HG03135 (cell line): ENCODE measurements around the gene PRMT5.
A peak's percentile ranks its signal among the peaks of the same experiment; 100 is the strongest.

Experiments
- ATAC-seq: cut with Tn5 transposase; IDR thresholded peaks from one replicate; pipeline ENCODE4 v1.9.1; 2021; ENCODE audit warnings: mild to moderate bottlenecking, moderate library complexity; ENCODE audit not compliant: unreplicated experiment

Gene PRMT5

DNA sequence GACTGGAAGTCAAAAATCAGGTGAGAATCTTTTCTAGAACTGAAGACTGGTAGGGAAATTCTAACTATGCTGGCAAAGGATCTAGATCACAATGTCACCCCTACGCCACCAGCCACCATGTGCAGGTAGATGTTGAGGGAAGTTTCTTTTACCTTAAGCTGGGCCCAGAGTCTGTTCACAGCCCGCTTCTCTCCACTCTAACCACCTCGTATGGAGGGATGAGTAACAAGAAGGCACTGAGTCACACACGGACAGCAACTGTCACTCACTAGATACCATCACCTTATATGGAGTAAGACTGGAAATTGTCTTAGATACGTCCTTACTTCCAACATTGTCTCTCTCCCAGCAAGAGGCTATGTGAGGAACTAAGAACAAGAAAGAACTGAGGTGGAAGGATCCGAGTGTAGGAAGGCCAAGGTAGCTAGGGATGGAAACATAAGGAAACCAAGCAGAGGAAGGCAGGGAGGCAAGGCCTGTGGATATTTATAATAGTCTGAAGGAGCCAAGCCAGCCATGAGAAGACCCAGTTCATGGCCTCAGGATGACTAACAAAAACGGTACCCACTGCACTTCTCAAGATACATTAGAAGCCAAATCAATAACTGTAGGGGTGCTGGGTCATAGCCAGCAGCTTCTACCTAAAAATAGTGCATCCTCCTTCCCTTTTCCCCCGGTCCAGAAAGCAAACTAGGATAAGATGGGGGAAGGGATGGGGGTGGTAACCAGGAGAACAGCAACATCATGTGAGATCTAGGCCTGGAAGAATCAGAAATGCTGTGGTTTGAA lies 30.7 kb downstream of the PRMT5 start:
- no peak for ATAC-seq

DNA sequence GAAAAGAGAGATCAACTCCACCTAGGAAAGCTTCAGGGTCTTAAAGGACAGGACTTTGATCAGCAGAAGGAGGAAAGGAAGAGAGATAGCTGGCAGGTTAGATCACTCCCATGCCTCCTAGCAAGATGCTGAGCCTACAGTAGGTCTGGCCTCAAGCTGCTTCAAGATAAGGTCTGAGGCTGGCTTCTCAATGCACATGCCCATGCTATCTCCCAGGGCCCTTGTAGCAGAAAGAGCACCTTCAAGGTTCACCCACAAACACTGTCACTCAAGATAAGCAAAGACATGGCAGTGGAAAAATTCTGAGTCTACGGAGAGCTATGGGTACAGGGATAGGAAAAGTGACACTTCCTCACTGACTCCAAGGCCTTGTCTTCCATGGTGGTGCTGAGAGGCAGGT lies 31.8 kb downstream of the PRMT5 start:
- no peak for ATAC-seq

DNA sequence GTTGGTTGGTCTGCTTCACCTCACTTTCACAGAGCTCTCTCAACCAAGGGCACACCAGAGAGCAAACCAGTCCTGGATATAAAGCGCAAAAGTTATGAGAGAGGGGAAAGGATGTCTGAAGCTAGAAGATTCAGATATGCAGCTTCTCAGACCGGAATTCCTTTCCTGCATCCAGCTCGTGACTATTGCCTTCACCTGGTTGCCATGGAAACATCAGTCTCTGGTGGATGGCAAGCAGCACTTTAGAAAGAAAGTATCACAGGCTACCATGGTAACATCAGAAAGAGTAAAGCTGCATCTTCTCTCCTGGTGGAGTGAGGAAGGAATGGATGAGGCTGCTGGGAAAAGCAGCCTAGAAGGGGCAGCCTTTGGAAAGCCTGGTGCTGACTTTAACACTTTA lies 32.4 kb downstream of the PRMT5 start:
- no peak for ATAC-seq

DNA sequence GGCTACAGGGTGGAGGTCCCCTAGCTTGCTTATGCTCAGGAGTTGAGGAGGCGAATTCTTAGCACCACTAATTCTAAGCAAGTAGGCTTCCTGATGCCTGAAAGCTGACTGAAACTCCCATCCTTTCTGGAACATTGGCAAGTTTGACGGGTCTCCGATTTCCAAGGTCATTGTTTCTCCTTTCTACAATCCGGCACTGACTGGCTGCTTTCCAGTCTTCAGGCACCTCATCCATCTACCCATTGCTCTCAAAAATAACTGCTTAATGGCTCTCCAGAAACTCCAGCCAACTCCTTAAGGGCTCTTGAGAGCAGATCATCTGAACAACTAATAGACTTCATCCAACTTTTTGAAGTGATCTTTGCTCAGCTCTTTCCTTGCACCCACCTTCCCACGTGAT lies 32.8 kb downstream of the PRMT5 start:
- no peak for ATAC-seq

DNA sequence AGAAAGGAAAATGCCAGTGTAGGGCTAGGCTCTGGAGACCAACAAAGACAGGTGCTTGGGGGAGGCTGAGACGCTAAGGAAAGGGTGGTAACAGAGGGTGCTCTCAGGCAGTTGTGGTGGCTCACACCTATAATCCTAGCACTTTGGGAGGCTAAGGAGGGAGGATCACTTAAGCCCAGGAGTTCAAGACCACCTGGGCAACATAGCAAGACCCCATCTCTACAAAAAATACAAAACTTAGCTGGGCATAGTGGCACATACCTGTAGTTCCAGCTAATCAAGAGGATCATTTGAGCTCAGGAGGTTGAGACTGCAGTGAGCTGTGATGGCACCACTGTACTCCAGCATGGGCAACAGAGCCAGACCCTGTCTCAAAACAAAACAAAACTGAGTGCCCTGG lies 33.8 kb downstream of the PRMT5 start:
- no peak for ATAC-seq

DNA sequence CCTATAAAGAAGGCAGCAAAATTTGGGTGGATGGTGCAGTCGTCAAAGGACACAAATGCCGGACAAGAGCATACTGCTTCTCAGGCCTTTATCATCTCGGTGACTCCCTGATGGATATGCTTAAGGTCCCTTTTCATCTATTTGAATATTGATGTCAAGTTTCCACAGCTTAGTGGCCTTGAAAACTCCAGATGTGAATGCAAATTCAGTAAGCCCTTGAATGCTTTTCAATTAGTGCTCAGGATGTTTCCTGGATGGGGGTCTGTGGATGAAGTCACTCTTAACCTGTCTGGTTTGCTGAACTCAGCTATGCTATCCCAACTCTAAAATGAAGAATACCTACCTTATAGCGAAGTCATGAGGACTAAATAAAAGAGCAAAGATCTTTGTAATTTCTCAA lies 35.5 kb downstream of the PRMT5 start:
- ATAC-seq: no peak

DNA sequence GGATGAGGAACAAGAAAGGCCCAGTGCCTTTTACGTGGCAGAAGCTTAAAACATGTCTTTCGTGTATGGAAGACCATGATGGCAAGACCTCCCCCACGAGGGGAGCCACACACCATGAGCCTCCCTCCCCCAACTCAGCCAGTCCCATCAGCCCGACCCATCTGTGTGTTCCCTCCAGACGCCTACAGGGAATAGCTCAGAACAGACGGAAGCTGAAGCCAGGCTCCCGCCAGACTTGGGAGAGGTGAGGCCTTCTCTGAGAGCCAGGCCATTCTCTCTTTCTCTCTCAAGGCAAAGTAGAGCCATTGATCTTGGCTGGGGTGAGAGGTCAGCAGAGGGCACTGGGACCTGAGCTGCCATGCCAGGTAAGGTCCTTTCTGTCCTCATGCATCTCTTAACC lies 36.7 kb downstream of the PRMT5 start:
- ATAC-seq: no peak

DNA sequence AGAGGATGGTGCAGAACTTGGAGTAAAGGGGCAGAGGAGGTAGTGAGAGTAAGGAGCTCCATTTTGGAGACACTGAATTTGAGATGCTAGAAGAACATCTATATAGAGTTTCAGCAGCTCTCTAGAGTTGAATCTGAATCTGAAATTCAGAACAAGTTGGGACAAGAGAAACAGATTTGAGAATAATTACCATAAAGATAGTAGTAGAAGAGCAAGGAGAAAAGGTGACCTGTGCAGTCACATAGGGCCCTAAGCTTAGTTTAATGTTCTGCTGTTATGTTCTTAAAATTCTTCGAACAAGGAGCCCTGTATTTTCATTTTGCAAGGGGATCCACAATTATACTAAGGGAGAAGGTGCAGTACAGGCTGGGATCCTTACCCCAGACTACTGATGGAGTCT lies 38.8 kb downstream of the PRMT5 start:
- no peak for ATAC-seq

DNA sequence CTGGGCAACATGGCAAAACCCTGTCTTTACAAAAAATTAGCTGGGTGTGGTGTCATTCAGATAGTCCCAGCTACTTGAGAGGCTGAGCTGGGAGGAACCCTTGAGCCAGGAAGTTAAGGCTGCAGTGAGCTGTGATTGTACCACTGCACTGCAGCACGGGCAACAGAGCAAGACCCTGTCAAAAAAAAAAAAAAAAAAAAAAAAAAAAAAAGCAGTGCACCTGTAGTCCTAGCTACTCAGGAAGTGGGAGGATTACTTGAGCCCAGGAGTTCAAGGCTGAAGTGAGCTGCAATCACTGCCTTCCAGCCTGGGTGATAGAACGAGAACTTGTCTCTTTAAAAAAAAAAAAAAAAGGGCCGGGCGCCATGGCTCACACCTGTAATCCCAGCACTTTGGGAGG lies 40.5 kb downstream of the PRMT5 start:
- no peak for ATAC-seq

DNA sequence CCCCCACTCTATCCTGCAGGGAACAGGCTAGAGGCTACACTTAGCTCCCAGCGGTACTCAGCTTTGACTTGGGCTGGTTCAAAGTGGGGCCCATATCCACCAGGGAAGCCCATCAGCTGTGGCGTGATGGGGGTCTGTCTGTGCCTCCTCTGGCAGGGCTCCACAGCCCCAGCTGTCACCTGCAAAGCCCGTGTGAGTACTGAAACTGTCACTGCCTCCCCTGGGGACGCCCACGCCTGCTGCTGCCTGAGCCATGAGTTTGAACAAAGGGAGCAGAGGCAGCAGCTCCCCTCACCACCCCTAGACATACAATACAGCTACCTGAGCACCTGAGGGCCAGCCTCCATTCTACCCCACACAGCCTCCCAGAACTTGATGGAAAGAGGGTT lies 41.2 kb downstream of the PRMT5 start:
- peak; percentile 44 for ATAC-seq

DNA sequence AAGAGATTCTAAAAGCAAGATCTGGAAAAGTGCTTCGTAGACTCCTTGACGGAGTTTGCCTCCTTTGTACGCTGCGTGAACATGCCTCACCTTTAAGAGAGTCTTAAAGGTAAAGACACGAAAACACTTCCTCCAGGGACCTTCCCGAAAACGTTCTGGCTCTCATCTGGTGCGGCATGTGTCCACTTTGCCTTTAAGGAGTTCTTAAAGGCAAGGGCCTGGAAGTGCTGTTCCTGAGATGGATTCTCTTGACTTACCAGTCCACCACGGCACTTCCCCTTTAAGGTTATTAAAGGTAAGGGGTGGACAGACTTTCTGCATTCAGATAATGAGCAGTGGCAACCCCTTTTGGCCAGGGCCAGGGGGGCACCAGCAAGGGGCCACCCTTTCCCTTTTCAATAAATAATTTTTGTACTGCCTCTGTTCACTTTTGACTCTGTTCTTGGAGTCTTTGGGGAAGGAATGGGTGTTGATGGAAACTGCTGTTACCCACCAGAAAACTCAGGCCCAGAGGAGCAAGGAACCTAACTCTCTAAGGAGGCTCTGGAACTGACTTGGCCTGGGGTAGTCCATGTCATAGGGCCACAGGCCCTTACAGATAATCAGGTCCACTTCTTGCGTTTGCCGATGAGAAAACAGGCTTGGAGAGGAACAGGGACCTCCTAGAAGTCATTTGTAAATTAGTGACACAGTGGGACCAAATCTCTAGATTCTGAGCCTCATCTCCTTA lies 41.8 kb downstream of the PRMT5 start:
- ATAC-seq: peak; percentile 38

DNA sequence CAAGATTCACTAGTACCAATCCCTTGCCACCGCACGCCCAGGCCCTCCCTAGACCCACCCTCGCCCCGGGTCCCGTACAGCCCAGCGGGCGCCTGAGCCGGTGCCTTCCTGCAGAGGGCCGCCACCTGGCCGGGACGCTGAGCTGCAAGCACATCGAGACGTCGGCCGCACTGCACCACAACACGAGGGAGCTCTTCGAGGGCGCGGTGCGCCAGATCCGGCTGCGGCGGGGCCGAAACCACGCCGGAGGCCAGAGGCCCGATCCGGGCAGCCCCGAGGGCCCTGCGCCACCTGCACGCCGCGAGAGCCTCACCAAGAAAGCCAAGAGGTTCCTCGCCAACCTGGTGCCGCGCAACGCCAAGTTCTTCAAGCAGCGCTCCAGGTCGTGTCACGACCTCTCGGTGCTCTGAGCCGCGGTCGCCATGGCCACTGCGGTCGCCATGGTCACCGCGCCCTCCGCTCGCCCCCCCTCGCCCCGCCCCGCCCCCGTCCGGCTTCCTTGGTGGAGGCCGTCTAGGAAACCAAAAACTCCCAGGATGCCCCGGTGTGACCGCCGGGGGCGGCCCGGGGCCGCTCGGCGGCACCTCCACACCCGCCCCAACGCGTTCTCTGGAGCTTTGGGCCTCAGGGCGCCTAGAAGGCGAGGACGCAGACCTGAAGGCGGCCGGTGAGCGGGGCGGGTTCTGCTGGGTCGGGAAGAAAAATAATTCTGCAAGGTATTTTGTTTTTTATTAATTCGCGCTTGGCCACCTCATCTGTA lies 42.5 kb downstream of the PRMT5 start:
- ATAC-seq: peak; percentile 52

DNA sequence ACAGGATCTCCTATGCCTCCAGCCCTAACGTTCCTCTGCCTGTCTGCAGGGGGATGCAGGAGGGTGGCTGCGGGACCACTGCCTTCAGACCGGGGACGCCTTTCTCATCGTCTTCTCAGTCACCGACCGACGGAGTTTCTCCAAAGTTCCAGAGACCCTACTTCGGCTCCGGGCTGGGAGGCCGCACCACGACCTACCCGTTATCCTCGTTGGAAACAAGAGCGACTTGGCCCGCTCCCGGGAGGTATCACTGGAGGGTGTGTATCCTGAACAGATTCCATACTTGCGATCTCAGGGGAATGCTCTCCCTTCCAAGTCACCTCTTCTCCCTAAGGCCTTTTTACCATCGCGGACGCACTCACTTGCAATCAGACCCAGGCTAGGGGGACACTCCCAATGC lies 43.2 kb downstream of the PRMT5 start:
- no peak for ATAC-seq

DNA sequence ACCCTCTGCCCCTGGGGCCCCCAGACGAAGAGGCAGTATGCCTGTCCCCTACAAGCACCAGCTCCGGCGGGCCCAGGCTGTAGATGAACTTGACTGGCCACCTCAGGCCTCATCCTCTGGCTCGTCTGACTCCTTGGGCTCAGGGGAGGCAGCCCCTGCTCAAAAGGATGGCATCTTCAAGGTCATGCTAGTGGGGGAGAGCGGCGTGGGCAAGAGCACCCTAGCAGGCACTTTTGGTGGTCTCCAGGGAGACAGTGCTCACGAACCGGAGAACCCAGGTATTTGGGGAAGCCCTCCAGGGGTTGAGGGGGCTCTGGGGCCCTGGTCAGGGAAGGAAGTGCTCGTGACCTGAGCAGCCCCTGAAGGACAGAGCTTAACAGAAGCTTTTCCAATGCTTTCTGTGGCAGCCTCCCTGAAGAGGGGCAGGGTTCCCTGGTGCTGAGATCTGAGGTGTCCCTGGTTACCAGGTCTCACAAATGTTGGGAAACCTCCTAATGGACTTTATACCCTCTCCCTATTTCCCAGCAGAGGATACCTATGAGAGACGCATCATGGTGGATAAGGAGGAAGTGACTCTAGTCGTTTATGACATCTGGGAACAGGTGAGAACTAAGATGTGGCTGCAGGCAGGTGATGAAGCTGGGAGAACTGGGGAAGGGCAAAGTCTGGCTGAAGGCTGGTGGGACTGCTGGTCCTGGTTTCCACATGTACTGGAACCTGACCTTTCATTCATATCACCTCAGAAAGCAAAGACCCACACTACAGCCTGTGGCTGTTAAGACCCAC lies 44.2 kb downstream of the PRMT5 start:
- no peak for ATAC-seq

DNA sequence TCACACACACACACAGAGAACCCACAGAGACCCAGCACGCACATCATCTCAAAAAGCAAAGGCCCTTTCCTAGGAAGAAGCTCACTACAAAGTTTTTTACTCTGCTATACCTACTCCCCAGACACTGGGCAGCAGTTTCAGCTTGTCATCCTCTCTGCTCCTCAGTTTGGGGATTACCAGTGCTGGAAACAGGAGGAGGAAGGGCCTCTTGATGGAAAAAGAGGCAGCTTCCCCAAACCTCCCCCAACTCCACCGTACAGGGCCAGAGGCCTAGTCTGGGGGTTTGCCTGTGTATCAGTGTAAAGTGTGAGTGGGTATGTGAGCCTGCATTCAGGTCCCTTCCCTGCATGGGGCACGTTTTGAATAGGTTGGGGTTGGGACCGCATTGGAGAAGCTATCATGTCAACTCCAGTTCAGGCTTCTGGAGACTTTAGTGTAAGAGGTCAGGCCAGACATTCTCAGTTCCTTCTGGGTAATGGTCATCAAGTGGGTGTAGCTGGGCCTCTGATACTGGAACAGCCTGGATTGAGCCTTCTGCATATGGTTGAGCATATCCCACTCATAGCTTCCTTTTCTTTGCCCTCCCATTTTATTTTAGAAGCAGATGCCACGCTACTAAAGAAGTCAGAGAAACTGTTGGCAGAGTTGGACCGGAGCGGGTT lies 45.0 kb downstream of the PRMT5 start:
- ATAC-seq: no peak

DNA sequence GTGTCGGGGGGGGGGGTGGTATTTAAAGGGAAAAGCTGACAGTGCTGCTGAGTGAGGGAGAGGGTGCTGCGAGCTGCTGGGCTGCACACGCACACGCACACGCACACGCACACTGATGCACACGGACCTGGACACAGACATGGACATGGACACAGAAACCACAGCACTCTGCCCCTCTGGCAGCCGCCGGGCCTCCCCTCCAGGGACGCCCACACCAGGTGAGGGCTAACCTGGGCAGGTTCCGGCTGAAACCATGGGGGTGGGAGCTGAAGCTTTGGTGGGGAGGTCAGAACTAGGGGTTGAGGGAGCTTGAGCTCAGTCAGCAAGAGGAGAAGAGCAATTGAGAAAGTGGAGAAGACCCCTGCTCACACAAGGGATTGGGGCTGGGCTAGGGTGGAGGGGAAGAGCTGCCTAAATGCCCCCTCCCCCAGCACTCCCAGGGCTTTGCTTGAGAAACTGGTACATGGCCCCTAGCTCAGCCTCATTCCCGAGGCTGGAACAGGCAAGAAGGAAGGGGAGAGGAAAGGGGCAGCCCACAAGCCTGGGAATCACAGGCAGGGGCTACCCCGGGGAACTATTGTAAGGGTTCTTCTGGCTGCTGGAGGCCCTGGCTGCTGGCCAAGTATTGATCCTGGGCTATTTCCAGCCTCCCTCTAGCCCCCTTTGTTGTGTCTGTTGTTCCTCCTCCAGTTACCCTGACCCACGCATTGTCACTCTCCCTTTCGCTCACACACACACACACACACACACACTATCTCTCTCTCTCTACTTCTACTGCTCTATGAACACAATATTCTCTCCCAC lies 45.8 kb downstream of the PRMT5 start, which contains the start of gene REM2:
TSS of gene REM2 (plus strand) at position 50 of the 804 bp plus-strand sequence. CDS start at position 116, 66 bp downstream.
- no peak for ATAC-seq

DNA sequence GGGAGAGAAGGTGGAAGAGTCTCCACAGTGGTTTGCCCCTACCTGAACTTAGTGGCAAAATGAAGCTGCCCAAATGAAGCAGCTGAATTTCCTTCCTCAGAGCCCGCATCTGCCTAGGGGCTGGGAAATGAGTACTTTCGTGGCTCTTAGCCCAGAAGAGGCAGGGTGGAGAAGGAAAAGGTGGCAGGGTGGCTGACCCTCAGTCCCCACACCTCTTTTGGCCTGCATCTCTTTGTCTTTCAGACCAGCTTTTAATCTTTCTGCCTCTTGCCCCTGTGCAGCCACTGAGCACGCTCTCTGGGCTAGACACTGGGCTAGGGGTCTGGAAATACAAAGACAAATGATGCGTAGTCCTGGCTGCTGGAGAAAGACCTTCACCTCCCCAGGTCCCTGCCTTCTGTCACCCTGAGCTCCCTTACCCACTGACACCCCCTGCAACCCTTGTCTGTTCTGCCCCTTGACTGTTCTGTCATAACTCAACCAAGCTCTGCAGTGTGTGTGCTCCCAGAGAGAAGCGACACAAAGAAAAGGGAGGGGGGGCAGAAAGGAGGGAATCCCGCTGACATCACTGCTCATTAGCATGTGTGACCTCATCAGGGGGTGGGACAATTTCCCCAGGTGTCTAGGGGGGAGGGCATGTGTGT lies 46.5 kb downstream of the PRMT5 start:
- no peak for ATAC-seq

DNA sequence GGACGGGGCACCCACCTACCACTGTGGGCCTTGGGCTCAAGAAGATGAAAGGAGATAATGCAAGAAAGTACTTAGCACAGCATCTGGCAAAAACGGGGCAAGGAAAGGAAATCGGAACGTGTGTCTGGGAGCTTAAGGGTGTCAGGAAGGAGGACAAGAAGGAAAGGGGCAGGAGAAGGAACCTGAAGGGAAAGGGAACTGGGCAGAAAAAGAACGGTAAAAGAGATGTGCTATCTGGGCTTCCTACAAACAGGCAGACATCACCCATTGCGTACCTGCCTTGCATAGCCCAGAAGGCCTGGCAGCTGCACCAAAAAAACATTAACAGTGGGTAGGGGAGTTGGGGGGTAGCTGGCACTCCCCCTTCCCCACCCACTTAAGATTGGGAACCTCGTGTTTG lies 47.1 kb downstream of the PRMT5 start:
- no peak for ATAC-seq
